ENCODE results near the gene TXNDC11. TPM values are rescaled to one million over a fixed set of nuclear protein-coding genes. Genes with fewer than 3 reads are reported as not detected.

TXNDC11 gene
- polyA plus RNA-seq, 1 donor (not counting 4 experiments of a cell fraction or from before 2014, with no cell fraction given), result 35.9 TPM

- no peak overlapping the region for H3K27ac ChIP-seq (ENCODE audit: control insufficient read depth, insufficient read depth, low read length)
- no peaks in the 10 kb centered on the region for H4K20me1 ChIP-seq (ENCODE audit: control insufficient read depth, extremely low read depth, insufficient read depth, low read length)
- no peak overlapping the region for H3K9ac ChIP-seq (ENCODE audit: control insufficient read depth, extremely low read depth, insufficient read depth, low read length)
- no peak for TF ChIP-seq EZH2 (IDR thresholded peaks at IDR 0.05; ENCODE audit: low read length)
- TF ChIP-seq, protein P1, sequence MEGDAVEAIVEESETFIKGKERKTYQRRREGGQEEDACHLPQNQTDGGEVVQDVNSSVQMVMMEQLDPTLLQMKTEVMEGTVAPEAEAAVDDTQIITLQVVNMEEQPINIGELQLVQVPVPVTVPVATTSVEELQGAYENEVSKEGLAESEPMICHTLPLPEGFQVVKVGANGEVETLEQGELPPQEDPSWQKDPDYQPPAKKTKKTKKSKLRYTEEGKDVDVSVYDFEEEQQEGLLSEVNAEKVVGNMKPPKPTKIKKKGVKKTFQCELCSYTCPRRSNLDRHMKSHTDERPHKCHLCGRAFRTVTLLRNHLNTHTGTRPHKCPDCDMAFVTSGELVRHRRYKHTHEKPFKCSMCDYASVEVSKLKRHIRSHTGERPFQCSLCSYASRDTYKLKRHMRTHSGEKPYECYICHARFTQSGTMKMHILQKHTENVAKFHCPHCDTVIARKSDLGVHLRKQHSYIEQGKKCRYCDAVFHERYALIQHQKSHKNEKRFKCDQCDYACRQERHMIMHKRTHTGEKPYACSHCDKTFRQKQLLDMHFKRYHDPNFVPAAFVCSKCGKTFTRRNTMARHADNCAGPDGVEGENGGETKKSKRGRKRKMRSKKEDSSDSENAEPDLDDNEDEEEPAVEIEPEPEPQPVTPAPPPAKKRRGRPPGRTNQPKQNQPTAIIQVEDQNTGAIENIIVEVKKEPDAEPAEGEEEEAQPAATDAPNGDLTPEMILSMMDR (optimal IDR thresholded peaks at IDR 0.05 in 1 of 3, IDR thresholded peaks at IDR 0.05 in 1 of 3, conservative IDR thresholded peaks at IDR 0.05 in 1 of 3; ENCODE audit: extremely low read depth in 1 of 3, insufficient read depth in 2 of 3, low read length in 3 of 3), result no peak
- H2AFZ ChIP-seq (ENCODE audit: control insufficient read depth, low read length), result no peak overlapping the region
- dilution Hi-C loops (cut with MboI; ENCODE audit: extremely low pct_ligation_motif_present, low sequenced_read_pairs), result no loop called here
- no peaks in the 10 kb centered on the region for H3K9me3 ChIP-seq (ENCODE audit: control insufficient read depth, low read depth, low read length)
- H3K4me1 ChIP-seq (ENCODE audit: control insufficient read depth, extremely low read depth, insufficient read depth, low read length), result no peaks in the 10 kb centered on the region
- H3K36me3 ChIP-seq (ENCODE audit: control insufficient read depth in 2 of 2, extremely low read depth in 1 of 2, insufficient read depth in 2 of 2, low read length in 2 of 2), result peaks cover 18 to 24% of the 10 kb centered on the region in 2 experiments
- no peak for DNase-seq (ENCODE audit: low read depth, low spot score)
- H3K27me3 ChIP-seq (ENCODE audit: control insufficient read depth, extremely low read depth, insufficient read depth, low read length), result no peaks in the 10 kb centered on the region
- no peaks in the 10 kb centered on the region for H3K9me1 ChIP-seq (ENCODE audit: control insufficient read depth, extremely low read depth, insufficient read depth, low read length)
- FAIRE-seq, result no peak
- no peak overlapping the region for H3K4me2 ChIP-seq (ENCODE audit: control insufficient read depth, extremely low read depth, insufficient read depth, low read depth, low read length)
- H3K79me2 ChIP-seq (ENCODE audit: control insufficient read depth, insufficient read depth, low read length), result no peaks in the 10 kb centered on the region
- no peak overlapping the region for H3K4me3 ChIP-seq (ENCODE audit: control insufficient read depth in 2 of 3, extremely low read depth in 1 of 3, insufficient read depth in 2 of 3, low read depth in 1 of 3, low read length in 3 of 3)
These were observed 20.2 kb downstream of the TXNDC11 start for GRCh38 chr16:11722468-11722808.

DNA sequence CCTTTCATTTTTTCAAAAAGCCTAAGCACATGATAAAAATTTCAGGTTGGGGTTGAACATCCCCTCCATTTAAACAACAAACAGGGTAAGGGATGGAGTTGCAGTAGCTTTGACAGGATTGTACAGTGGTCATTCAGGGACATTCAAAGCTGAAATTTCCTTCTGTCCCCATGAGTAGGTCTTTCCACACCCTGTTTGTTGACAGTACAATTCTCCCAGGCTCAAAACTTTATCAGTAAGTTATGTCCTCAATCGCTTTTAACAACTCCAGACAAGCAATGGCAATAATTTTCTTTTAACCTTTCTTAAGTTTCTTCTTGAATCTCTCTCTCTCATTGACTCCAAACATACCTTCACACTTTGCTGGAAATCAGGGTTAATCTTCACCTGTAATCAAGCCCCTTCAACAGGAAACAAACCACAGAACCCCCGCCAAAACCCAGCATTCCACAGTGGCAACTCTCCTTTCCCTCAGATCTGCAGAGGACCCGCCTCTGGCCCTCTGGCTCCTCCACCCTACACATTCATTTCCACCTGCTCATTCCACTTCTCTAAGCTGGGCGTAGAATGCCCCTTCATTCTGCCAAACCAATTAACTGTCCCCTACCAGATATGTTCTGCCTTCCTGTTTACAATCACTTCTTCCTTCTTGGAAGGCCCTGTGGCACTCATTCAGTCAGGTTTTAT lies 20.7 kb downstream of the TXNDC11 start:
- FAIRE-seq, result no peak
- H3K79me2 ChIP-seq (ENCODE audit: control insufficient read depth, insufficient read depth, low read length), result no peaks in the 10 kb centered on the region
- H3K36me3 ChIP-seq (ENCODE audit: control insufficient read depth in 2 of 2, extremely low read depth in 1 of 2, insufficient read depth in 2 of 2, low read length in 2 of 2), result peaks cover 18 to 24% of the 10 kb centered on the region in 2 experiments
- no peak for DNase-seq (ENCODE audit: low read depth, low spot score)
- H3K4me3 ChIP-seq (ENCODE audit: control insufficient read depth in 2 of 3, extremely low read depth in 1 of 3, insufficient read depth in 2 of 3, low read depth in 1 of 3, low read length in 3 of 3), result no peak overlapping the region
- no peaks in the 10 kb centered on the region for H3K27me3 ChIP-seq (ENCODE audit: control insufficient read depth, extremely low read depth, insufficient read depth, low read length)
- no peak overlapping the region for H3K9ac ChIP-seq (ENCODE audit: control insufficient read depth, extremely low read depth, insufficient read depth, low read length)
- H4K20me1 ChIP-seq (ENCODE audit: control insufficient read depth, extremely low read depth, insufficient read depth, low read length), result no peaks in the 10 kb centered on the region
- no peak overlapping the region for H2AFZ ChIP-seq (ENCODE audit: control insufficient read depth, low read length)
- dilution Hi-C loops (cut with MboI; ENCODE audit: extremely low pct_ligation_motif_present, low sequenced_read_pairs), result no loop called here
- no peaks in the 10 kb centered on the region for H3K4me1 ChIP-seq (ENCODE audit: control insufficient read depth, extremely low read depth, insufficient read depth, low read length)
- H3K27ac ChIP-seq (ENCODE audit: control insufficient read depth, insufficient read depth, low read length), result no peak overlapping the region
- H3K9me1 ChIP-seq (ENCODE audit: control insufficient read depth, extremely low read depth, insufficient read depth, low read length), result no peaks in the 10 kb centered on the region
- no peaks in the 10 kb centered on the region for H3K9me3 ChIP-seq (ENCODE audit: control insufficient read depth, low read depth, low read length)
- TF ChIP-seq, protein P1 (optimal IDR thresholded peaks at IDR 0.05 in 1 of 3, IDR thresholded peaks at IDR 0.05 in 1 of 3, conservative IDR thresholded peaks at IDR 0.05 in 1 of 3; ENCODE audit: extremely low read depth in 1 of 3, insufficient read depth in 2 of 3, low read length in 3 of 3), result no peak
- TF ChIP-seq EZH2 (IDR thresholded peaks at IDR 0.05; ENCODE audit: low read length), result no peak
- H3K4me2 ChIP-seq (ENCODE audit: control insufficient read depth, extremely low read depth, insufficient read depth, low read depth, low read length), result no peak overlapping the region
